ENCODE measurements around the gene NASP. TPM values are rescaled to one million over a fixed set of nuclear protein-coding genes. Genes with fewer than 3 reads are reported as not detected.

The NASP gene
- total RNA-seq, 4 donors from 2014 or later, result 44.2 to 79.3 (median 55.9) TPM

DNA sequence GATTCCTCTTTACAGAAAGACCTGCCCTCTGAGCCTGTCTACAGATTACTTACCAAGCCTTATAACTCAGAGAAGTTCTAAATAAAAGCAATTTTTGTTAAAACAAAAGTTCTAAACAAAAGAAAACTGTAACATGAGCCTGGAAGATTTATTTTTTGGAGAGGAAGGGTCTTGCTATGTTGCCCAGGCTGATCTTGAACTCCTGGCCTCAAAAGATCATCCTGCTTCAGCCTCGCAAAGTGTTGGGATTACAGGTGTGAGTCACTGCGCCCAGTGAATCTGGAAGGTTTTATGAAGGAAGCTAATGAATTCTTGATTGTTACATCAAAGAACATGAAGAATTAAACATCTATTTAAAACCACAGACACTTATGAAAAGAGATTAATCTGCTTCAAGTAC lies 75.4 kb downstream of the NASP start:
- no peaks in the 10 kb centered on the region for H3K9me3 ChIP-seq
- H3K27me3 ChIP-seq, result no peaks in the 10 kb centered on the region
- H3K4me1 ChIP-seq, result peaks cover 3% of the 10 kb centered on the region
- TF ChIP-seq EP300 (IDR thresholded peaks at IDR 0.05), result no peak
- no peak for TF ChIP-seq POLR2A (IDR thresholded peaks at IDR 0.05)
- TF ChIP-seq POLR2AphosphoS5 (IDR thresholded peaks at IDR 0.05), result no peak
- TF ChIP-seq, protein P1, sequence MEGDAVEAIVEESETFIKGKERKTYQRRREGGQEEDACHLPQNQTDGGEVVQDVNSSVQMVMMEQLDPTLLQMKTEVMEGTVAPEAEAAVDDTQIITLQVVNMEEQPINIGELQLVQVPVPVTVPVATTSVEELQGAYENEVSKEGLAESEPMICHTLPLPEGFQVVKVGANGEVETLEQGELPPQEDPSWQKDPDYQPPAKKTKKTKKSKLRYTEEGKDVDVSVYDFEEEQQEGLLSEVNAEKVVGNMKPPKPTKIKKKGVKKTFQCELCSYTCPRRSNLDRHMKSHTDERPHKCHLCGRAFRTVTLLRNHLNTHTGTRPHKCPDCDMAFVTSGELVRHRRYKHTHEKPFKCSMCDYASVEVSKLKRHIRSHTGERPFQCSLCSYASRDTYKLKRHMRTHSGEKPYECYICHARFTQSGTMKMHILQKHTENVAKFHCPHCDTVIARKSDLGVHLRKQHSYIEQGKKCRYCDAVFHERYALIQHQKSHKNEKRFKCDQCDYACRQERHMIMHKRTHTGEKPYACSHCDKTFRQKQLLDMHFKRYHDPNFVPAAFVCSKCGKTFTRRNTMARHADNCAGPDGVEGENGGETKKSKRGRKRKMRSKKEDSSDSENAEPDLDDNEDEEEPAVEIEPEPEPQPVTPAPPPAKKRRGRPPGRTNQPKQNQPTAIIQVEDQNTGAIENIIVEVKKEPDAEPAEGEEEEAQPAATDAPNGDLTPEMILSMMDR (IDR thresholded peaks at IDR 0.05), result no peak
- no peak overlapping the region for H3K27ac ChIP-seq
- WGBS, result 98% methylated on average over 2 of the region's 2 CpGs
- no peak overlapping the region for H3K4me3 ChIP-seq
- DNase-seq (ENCODE audit: low spot score in 2 of 2), result no peak
- H3K36me3 ChIP-seq, result peaks cover 62% of the 10 kb centered on the region

DNA sequence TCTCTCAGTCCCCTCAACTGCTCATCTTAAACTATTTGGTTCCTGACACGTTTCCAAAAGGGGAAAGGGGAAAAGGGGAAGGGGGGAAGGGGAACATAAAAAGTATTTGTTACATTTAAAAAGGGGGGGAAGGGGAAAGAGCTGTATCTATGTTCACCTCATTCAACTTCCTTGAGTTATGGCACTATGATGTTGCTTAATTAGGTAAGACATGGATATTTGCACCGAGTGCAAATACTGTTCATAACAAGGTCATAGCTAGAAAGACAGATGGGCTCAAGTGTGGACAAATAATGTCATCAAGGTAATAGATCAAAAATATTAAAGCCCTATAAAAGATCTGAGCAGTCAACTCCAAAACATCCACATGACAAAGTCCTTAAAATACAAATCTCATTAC lies 76.5 kb downstream of the NASP start:
- 64% methylated on average over 2 of the region's 2 CpGs for WGBS
- Histone ChIP-seq H3K36me3 (peaks cover 51% of the 10 kb centered on the region), H3K4me1 (peaks cover under 1% of the 10 kb centered on the region), H3K9me3 (no peaks in the 10 kb centered on the region), H3K27me3 (no peaks in the 10 kb centered on the region), H3K4me3 (no peak overlapping the region), H3K27ac (no peak overlapping the region)
- TF ChIP-seq POLR2A (IDR thresholded peaks at IDR 0.05), result no peak
- TF ChIP-seq, protein P1 (IDR thresholded peaks at IDR 0.05), result no peak
- TF ChIP-seq EP300 (IDR thresholded peaks at IDR 0.05), result no peak
- no peak for TF ChIP-seq POLR2AphosphoS5 (IDR thresholded peaks at IDR 0.05)
- no peak for DNase-seq (ENCODE audit: low spot score in 2 of 2)

DNA sequence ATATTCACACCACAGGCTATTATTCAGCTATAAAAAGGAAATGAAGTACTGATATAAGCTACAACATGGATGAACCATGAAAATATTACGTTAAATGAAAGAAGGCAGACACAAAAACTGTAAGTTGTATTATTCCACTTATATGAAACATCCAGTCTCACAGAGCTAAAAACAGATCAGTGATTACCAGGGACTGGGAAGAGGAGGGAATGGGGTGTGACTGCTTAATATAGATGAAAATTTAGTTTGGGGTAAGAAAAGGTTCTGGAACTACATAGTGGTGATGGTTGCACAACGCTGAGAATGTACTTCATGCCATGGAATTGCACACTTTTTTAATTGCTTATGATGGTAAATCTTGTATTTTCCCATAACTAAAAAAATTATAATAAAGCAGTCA lies 83.0 kb downstream of the NASP start:
- no peak for DNase-seq (ENCODE audit: low spot score in 2 of 2)
- Histone ChIP-seq H3K36me3 (no peaks in the 10 kb centered on the region), H3K9me3 (no peaks in the 10 kb centered on the region), H3K4me1 (peaks cover 15% of the 10 kb centered on the region), H3K27me3 (no peaks in the 10 kb centered on the region), H3K4me3 (no peak overlapping the region), H3K27ac (no peak overlapping the region)
- TF ChIP-seq POLR2AphosphoS5 (IDR thresholded peaks at IDR 0.05) (no peak), EP300 (IDR thresholded peaks at IDR 0.05) (no peak), POLR2A (IDR thresholded peaks at IDR 0.05) (no peak)
- TF ChIP-seq, protein P1 (IDR thresholded peaks at IDR 0.05), result no peak
- WGBS, result 82% methylated on average over 2 of the region's 2 CpGs

DNA sequence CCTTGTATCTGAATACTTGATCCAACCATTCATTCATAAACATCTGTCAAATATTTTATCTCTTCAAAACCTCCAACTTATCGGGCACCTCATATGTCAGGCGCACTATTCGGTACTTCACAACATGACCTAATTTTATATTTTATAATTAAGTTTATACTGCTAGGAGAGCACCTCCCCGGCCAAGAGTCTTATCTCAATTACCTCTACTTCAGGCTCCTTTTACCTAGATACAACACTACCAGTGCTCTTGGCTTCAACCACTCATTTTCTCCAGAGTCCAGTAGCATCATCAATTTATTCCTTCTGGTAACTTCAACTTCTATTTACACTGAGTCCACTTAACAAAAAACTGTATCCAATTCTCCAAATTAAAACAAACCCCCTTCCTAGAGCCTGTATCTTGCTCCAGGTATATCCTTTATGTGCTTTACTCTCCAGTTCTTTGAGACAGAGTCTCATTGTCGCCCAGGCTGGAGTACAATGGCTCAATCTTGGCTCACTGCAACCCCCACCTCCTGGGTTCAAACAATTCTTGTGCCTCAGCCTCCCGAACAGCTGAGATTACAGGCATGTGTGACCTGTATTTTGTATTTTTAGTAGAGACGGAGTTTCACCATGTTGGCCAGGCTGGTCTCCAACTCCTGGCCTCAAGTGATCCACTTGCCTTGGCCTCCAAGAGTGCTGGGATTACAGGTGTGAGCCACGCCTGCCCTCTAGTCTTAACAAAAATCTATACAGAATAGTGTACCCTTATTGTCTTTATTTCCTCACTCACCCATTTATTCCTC lies 83.7 kb downstream of the NASP start:
- H3K27ac ChIP-seq, result no peak overlapping the region
- WGBS, result 83% methylated on average over 8 of the region's 8 CpGs
- no peaks in the 10 kb centered on the region for H3K9me3 ChIP-seq
- H3K36me3 ChIP-seq, result no peaks in the 10 kb centered on the region
- no peaks in the 10 kb centered on the region for H3K27me3 ChIP-seq
- DNase-seq (ENCODE audit: low spot score in 2 of 2), result no peak
- peaks cover 15% of the 10 kb centered on the region for H3K4me1 ChIP-seq
- no peak for TF ChIP-seq EP300 (IDR thresholded peaks at IDR 0.05)
- TF ChIP-seq POLR2AphosphoS5 (IDR thresholded peaks at IDR 0.05), result no peak
- no peak for TF ChIP-seq POLR2A (IDR thresholded peaks at IDR 0.05)
- TF ChIP-seq, protein P1 (IDR thresholded peaks at IDR 0.05), result no peak
- H3K4me3 ChIP-seq, result no peak overlapping the region

Other genes with a start within 250 kb of the NASP start
- 1 to 10 TPM; 5.5 to 8.5 (median 8.5) TPM for gene TOE1, start 243.9 kb upstream of the NASP start, total RNA-seq
- gene MUTYH, start 243.6 kb upstream of the NASP start, total RNA-seq, result 10 to 100 TPM; 22.1 to 38.2 (median 30.7) TPM
- gene TESK2, start 92.9 kb upstream of the NASP start, total RNA-seq, result 10 to 100 TPM; 16.0 to 28.9 (median 22.8) TPM
- 1 to 10 TPM in 1 of 4 donors, under 1 TPM in 3; 0.64 to 1.3 (median 0.83) TPM for gene CCDC163, start 84.0 kb upstream of the NASP start, total RNA-seq
- gene MMACHC, start 83.7 kb upstream of the NASP start, total RNA-seq, result 1 to 10 TPM; 2.3 to 4.2 (median 3.1) TPM
- gene PRDX1, start 62.2 kb upstream of the NASP start, total RNA-seq, result 100 to 1,000 TPM; 134 to 365 (median 296) TPM
- gene AKR1A1, start 33.2 kb upstream of the NASP start, total RNA-seq, result 10 to 100 TPM; 60.1 to 87.1 (median 82.8) TPM
- gene CCDC17, start 40.0 kb downstream of the NASP start, total RNA-seq, result 1 to 10 TPM; 3.2 to 6.5 (median 4.0) TPM
- 100 to 1,000 TPM; 121 to 219 (median 131) TPM for gene GPBP1L1, start 102.5 kb downstream of the NASP start, total RNA-seq
- gene TMEM69, start 104.1 kb downstream of the NASP start, total RNA-seq, result 10 to 100 TPM; 13.8 to 27.7 (median 19.3) TPM
- gene IPP, start 166.6 kb downstream of the NASP start, total RNA-seq, result 10 to 100 TPM in 3 of 4 donors, 1 to 10 TPM in 1; 7.0 to 11.8 (median 11.3) TPM
- 10 to 100 TPM; 15.4 to 21.6 (median 20.1) TPM for gene MAST2, start 219.6 kb downstream of the NASP start, total RNA-seq